ENCODE data around the gene ADAMTS7.

Gene ADAMTS7

GRCh38 chr15:78718837-78719236, 92.4 kb downstream of the ADAMTS7 start:
- DNase-seq (ENCODE audit: low spot score) = no peak

GRCh38 chr15:78717956-78718656, 93.2 kb downstream of the ADAMTS7 start:
- no peak for DNase-seq (ENCODE audit: low spot score)

GRCh38 chr15:78716651-78717050, 94.6 kb downstream of the ADAMTS7 start:
- DNase-seq (ENCODE audit: low spot score) = no peak

GRCh38 chr15:78715930-78716329, 95.3 kb downstream of the ADAMTS7 start:
- DNase-seq (ENCODE audit: low spot score) = no peak

GRCh38 chr15:78715434-78715833, 95.8 kb downstream of the ADAMTS7 start:
- DNase-seq (ENCODE audit: low spot score) = no peak

GRCh38 chr15:78714890-78715289, 96.4 kb downstream of the ADAMTS7 start:
- no peak for DNase-seq (ENCODE audit: low spot score)

GRCh38 chr15:78712797-78713515, 98.3 kb downstream of the ADAMTS7 start:
- no peak for DNase-seq (ENCODE audit: low spot score)

GRCh38 chr15:78711638-78712037, 99.6 kb downstream of the ADAMTS7 start:
- DNase-seq (ENCODE audit: low spot score) = no peak

GRCh38 chr15:78709263-78709882, 101.9 kb downstream of the ADAMTS7 start:
- DNase-seq (ENCODE audit: low spot score) = peak; percentile 63
